HepG2 (cell line): ENCODE measurements around the gene SDCCAG8. TPM values are rescaled to one million over a fixed set of nuclear protein-coding genes. Genes with fewer than 3 reads are reported as not detected.
A peak's percentile ranks its signal among the peaks of the same experiment; 100 is the strongest.

Source experiments
- CREBL2 ChIP-seq: sonication (generic); formaldehyde crosslinking; IDR thresholded peaks from 2 replicates; pipeline ENCODE4 v1.8.1; 2023; ENCODE audit warnings: missing genetic modification reagents, mild to moderate bottlenecking, borderline replicate concordance
- DRAP1 ChIP-seq: IDR thresholded peaks from 2 replicates; pipeline ENCODE4 v1.6.1; 2016; ENCODE audit warnings: missing genetic modification reagents, missing compliant biosample characterization
- E2F2 ChIP-seq: sonication (generic); formaldehyde crosslinking; IDR thresholded peaks from 2 replicates; pipeline ENCODE4 v1.4.0; 2020; ENCODE audit warnings: missing genetic modification reagents, borderline replicate concordance
- ELF1 ChIP-seq: sonication (generic); formaldehyde crosslinking; IDR thresholded peaks from 2 replicates; pipeline ENCODE4 v1.4.0; 2020; ENCODE audit warnings: missing genetic modification reagents
- GABPA ChIP-seq, 2 experiments: IDR thresholded peaks; 2 replicates each; pipeline ENCODE4 v1.6.1; 2011 to 2016; ENCODE audit warnings: low read depth in 2 of 2, low read length in 1 of 2, missing biosample characterization in 1 of 2, missing genetic modification characterization in 1 of 2
- GABPB1 ChIP-seq: IDR thresholded peaks from 2 replicates; pipeline ENCODE4 v1.6.1; 2016; ENCODE audit warnings: mild to moderate bottlenecking, missing genetic modification reagents, moderate library complexity, missing compliant biosample characterization
- HNF4A ChIP-seq: sonication (generic); formaldehyde crosslinking; IDR thresholded peaks from 2 replicates; pipeline ENCODE4 v1.4.0; 2020; ENCODE audit warnings: missing genetic modification reagents
- KLF6 ChIP-seq: IDR thresholded peaks from 2 replicates; pipeline ENCODE4 v1.8.0; 2016; ENCODE audit warnings: missing biosample characterization, missing genetic modification reagents
- MEIS2 ChIP-seq: sonication (generic); formaldehyde crosslinking; IDR thresholded peaks from 2 replicates; pipeline ENCODE4 v1.9.0; 2021; ENCODE audit warnings: mild to moderate bottlenecking, missing genetic modification reagents
- NAIF1 ChIP-seq: sonication (generic); formaldehyde crosslinking; IDR thresholded peaks from 2 replicates; pipeline ENCODE4 v1.5.0; 2020; ENCODE audit warnings: mild to moderate bottlenecking, missing genetic modification reagents, borderline replicate concordance
- POLR2AphosphoS5 ChIP-seq: IDR thresholded peaks from 2 replicates; pipeline ENCODE4 v1.6.1; 2012; ENCODE audit warnings: low read depth, low read length
- SAP130 ChIP-seq: IDR thresholded peaks from 2 replicates; pipeline ENCODE4 v1.6.1; 2016; ENCODE audit warnings: low read depth
- SP5 ChIP-seq: IDR thresholded peaks from 2 replicates; pipeline ENCODE4 v1.6.1; 2016; ENCODE audit warnings: low read depth, borderline replicate concordance
- SRSF1 ChIP-seq: fragments of 200-400 bp; formaldehyde crosslinking; optimal IDR thresholded peaks from 2 replicates; pipeline ENCODE3; 2017; ENCODE audit warnings: mild to moderate bottlenecking, low read depth, low read length, moderate library complexity
- TFDP1 ChIP-seq: IDR thresholded peaks from 2 replicates; pipeline ENCODE4 v1.6.1; 2016; ENCODE audit warnings: missing compliant biosample characterization, missing genetic modification reagents, borderline replicate concordance
- ZBTB33 ChIP-seq: sonication (generic); formaldehyde crosslinking; IDR thresholded peaks from 2 replicates; pipeline ENCODE4 v1.4.0; 2020; ENCODE audit warnings: missing genetic modification reagents
- ZFX ChIP-seq: sonication (generic); formaldehyde crosslinking; IDR thresholded peaks from 2 replicates; pipeline ENCODE4 v1.4.0; 2020; ENCODE audit warnings: mild to moderate bottlenecking, low read depth, missing genetic modification reagents, moderate library complexity
- ZNF124 ChIP-seq: sonication (generic); formaldehyde crosslinking; IDR thresholded peaks from 2 replicates; pipeline ENCODE4 v1.4.0; 2020; ENCODE audit warnings: missing genetic modification reagents
- ZNF441 ChIP-seq: sonication (generic); formaldehyde crosslinking; IDR thresholded peaks from 2 replicates; pipeline ENCODE4 v1.7.0; 2021; ENCODE audit warnings: missing genetic modification reagents, borderline replicate concordance
- ZNF513 ChIP-seq: sonication (generic); formaldehyde crosslinking; conservative IDR thresholded peaks from 2 replicates; pipeline ENCODE4 v1.5.0; 2020; ENCODE audit warnings: missing genetic modification reagents
- ZNF564 ChIP-seq: sonication (generic); formaldehyde crosslinking; IDR thresholded peaks from 2 replicates; pipeline ENCODE4 v1.8.1; 2023; ENCODE audit warnings: mild to moderate bottlenecking, missing genetic modification reagents
- ZNF878 ChIP-seq: sonication (generic); formaldehyde crosslinking; IDR thresholded peaks from 2 replicates; pipeline ENCODE4 v1.8.1; 2023; ENCODE audit warnings: mild to moderate bottlenecking, missing genetic modification reagents, moderate library complexity
- polyA plus RNA-seq, 8 experiments: library from polyadenylated mRNA; depleted of rRNA in 3 of 8; stranded (reverse) in 7 of 8; unstranded in 1 of 8; fragments of >200 nt; fragmentation: Illumina TruSeq in 4 of 8; extraction: Trizol in 4 of 8; gene quantifications; 2 replicates each; pipeline versions ENCODE4 v1.2.1 to v1.2.3, GENCODE V29; 2011 to 2016; ENCODE audit warnings: low read depth in 4 of 8, missing spikeins in 1 of 8, mixed read lengths in 1 of 8; ENCODE audit not compliant: insufficient read depth in 1 of 8
- total RNA-seq, 5 experiments: library from RNA; depleted of rRNA; stranded (reverse); fragments of >200 nt; fragmentation: Illumina TruSeq; extraction: Trizol; gene quantifications; 2 replicates each; pipeline ENCODE4 v1.2.3, GENCODE V29; 2016; ENCODE audit warnings: low read depth in 1 of 5

The SDCCAG8 gene
- total and polyA plus RNA-seq, 2 of the 13 experiments (the other 11 are each of a cell fraction or from before 2014, with no cell fraction given), result 9.5 to 13.4 TPM

- TF ChIP-seq ZBTB33 (CRISPR knock-in tag), result no peak
- peak; percentile 51; the same call in 1 of the 2 replicates for TF ChIP-seq MEIS2 (CRISPR knock-in tag)
- peak; percentile 53; the same call in 1 of the 2 replicates for TF ChIP-seq TFDP1
- peak; percentile 90 for TF ChIP-seq POLR2AphosphoS5
- TF ChIP-seq GABPB1 (CRISPR knock-in tag), result peak; percentile 80
- TF ChIP-seq ZNF124 (CRISPR knock-in tag), result peak; percentile 34
- TF ChIP-seq ELF1 (CRISPR knock-in tag), result peak; percentile 78
- no peak for TF ChIP-seq CREBL2 (CRISPR knock-in tag)
- TF ChIP-seq ZNF513 (CRISPR knock-in tag), result no peak
- TF ChIP-seq ZNF878, result peak; percentile 53; the same call in 1 of the 2 replicates
- TF ChIP-seq SRSF1, result peak; percentile 88
- no peak; the same call in 1 of the 2 replicates for TF ChIP-seq NAIF1 (CRISPR knock-in tag)
- TF ChIP-seq E2F2 (CRISPR knock-in tag), result no peak; the same call in 1 of the 2 replicates
- 0 out of 2 replicates have a peak, but pooled peaks have one; percentile 9 for TF ChIP-seq ZNF441
- TF ChIP-seq DRAP1 (CRISPR knock-in tag), result peak; percentile 44; the same call in 1 of the 2 replicates
- peak; percentile 25; the same call in 1 of the 2 replicates for TF ChIP-seq SP5
- TF ChIP-seq ZFX, result peak; percentile 96
- TF ChIP-seq SAP130 (CRISPR knock-in tag), result peak; percentile 85
- 0 out of 2 replicates have a peak, but pooled peaks have one; percentile 73 for TF ChIP-seq ZNF564 (CRISPR knock-in tag)
- peak; percentile 33; the same call in 1 of the 2 replicates for TF ChIP-seq KLF6 (CRISPR knock-in tag)
- no peak for TF ChIP-seq HNF4A (CRISPR knock-in tag)
- peak; percentile 31; the same call in 1 of the 2 replicates for TF ChIP-seq GABPA (IDR thresholded peaks at IDR 0.05; ENCODE audit: low read depth, low read length)
- TF ChIP-seq GABPA (CRISPR knock-in tag; IDR thresholded peaks at IDR 0.05; ENCODE audit: low read depth), result peak; percentile 1; the same call in 1 of the 2 replicates
These were observed at the start of gene SDCCAG8 (continued) for GRCh38 chr1:243255791-243256512.
